Nucleus accumbens (tissue), 56 donors: ENCODE data around the gene KCTD2.
"Not testable (repeated sequence)": the region's sequence is repeated elsewhere in the genome, so short reads cannot be mapped to it uniquely, and the experiment has no call there.

Experiments
- DNase-seq, 56 donors: peaks; one replicate each; lab custom pipeline; 2025; lab: John Stamatoyannopoulos, UW

KCTD2 gene, protein sequence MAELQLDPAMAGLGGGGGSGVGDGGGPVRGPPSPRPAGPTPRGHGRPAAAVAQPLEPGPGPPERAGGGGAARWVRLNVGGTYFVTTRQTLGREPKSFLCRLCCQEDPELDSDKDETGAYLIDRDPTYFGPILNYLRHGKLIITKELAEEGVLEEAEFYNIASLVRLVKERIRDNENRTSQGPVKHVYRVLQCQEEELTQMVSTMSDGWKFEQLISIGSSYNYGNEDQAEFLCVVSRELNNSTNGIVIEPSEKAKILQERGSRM

DNA sequence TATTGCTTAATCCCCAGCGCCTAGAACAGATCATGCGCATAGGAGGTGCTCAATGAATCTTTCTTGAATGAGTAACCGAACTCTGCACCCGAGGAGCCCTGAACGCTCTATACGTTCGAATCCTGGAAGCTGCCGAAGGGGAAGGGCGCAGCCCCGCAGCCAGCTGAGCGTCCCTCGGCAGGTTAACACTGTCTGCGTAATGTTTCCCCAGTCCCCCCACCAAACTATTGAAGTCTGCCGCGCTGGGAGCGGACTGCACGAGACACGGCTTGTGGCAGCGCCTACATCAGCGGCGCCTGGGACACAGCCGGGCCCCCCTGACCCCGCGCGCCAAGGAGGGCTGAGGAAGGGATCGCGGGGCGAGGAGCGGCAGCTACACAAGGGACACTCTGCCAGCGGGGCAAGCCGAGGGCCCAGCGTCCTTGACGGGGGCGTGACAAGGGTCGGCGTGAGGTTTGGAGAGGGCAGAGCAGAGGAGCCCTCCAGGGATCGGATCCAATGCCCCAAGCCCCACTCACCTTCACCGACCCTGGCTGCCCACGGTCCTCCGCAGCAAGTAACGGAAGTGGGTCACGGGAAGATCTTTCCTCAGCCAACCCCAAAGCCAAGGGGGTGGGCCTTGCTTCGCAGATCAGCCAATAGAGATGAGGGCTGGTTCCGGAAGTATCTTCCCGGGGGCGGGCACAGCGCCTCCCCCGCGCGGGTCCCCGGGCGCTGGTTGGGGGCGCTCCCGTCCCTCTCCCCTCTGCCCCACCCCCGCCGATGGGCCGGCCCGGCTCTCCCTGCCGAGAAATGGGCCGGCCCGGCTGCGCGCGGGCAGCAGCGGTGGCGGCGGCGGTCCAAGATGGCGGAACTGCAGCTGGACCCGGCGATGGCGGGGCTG lies at the start of gene KCTD2, which contains the start of gene ATP5PD:
Gene KCTD2, plus strand, starts transcription at position 819 of the 883 bp plus-strand sequence. Its CDS starts 26 bp downstream, at position 845.
Gene ATP5PD, minus strand, starts transcription at position 563 of the 883 bp plus-strand sequence. CDS start 4,319 bp downstream, outside the sequence.
- peak; percentile 75 to 98 (median 94) for DNase-seq

DNA sequence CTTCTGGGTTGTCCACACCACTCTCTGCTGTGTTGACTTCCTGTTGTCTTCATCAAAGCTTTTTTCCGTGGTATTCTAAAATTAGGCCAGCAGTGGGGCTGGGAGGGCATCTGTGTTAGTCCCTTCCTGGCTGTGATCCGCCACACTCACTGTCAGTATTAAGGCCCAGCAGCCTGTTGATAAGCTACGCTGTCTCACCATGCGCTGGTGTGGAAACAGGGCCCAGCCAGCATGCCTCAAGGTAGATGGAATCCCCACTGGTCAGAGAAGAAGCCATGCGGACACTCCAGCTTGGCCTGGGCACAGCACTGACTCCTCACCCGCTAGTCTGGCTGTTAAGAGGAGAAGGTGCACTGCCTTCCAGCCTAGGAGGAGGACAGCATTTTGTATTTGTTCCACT lies 48.2 kb upstream of the KCTD2 start:
- DNase-seq, result no peak

DNA sequence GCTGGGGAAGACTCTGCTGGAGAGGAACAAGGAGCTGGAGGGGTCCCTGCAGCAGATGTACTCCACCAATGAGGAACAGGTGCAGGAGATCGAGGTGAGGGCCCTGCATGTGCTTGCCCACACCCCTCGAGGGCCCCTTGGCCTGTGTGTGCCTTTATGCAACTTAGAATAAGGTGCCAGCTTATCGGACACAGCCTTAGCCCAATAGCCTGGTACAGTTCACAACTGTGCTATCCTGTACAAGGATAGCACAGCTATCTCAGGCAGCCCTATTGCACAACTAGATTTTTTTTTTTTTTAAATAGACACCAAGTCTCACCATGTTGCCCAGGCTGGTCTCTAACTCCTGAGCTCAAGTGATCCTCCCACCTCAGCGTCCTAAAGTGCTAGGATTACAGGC lies 47.5 kb upstream of the KCTD2 start:
- DNase-seq, result no peak

DNA sequence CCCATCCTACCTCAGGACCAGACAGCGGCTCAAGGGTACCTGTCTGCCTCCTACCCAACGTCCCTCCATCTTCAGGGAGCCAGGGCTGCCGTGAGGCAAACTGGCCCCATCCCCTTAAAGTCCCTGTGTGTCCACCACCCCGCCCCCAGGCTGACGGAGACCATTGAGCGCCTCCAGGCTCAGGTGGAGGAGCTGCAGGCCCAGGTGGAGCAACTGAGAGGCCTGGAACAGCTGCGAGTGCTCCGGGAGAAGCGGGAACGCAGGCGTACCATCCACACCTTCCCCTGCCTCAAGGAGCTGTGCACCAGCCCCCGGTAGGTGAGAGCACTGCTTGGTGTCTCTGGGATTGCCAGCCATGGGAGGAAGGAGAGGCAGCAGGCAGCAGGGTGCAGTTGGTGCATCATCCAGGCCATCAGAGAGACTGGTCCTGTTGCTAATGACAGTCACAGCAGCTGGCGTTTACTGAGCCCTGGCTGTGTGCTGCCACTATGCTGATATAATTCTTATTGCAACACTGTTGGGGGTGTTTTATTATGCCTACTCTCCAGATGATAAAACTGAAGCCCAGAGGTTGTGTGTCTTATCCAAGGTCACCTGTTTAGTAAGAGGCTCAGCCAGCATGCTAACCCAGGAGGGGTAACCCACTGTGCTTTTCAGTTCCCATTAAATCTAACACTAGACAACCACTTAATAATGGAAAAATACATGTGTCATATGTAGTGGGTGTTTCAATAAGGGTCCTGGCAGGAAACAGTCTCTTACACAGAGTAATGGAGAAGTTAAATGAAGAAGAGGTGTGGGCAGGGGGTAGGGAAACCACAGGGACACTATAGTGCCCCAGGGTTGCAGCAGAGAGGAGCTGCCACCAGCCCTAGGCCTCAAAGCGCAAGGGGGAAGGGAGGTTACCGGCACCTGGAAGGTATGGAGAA lies 44.8 kb upstream of the KCTD2 start:
- DNase-seq, result no peak

DNA sequence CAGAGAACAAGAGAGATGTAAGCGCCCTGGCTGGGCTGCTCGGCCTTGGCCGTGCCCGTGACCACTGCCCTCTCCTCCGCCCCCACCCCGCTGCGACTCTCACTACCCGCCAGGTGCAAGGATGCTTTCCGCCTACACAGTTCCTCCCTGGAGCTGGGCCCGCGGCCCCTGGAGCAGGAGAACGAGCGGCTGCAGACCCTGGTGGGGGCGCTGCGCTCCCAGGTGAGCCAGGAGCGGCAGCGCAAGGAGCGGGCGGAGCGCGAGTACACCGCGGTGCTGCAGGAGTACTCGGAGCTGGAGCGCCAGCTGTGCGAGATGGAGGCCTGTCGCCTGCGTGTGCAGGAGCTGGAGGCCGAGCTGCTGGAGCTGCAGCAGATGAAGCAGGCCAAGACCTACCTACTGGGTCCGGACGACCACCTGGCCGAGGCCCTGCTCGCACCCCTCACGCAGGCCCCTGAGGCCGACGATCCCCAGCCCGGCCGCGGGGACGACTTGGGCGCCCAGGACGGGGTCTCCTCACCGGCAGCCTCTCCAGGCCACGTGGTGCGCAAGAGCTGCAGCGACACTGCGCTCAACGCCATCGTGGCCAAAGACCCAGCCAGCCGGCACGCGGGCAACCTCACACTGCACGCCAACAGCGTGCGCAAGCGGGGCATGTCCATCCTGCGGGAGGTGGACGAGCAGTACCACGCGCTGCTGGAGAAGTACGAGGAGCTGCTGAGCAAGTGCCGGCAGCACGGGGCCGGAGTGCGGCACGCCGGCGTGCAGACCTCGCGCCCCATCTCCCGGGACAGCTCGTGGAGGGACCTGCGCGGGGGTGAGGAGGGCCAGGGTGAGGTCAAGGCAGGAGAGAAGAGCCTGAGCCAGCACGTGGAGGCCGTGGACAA lies 43.7 kb upstream of the KCTD2 start:
- no peak for DNase-seq

DNA sequence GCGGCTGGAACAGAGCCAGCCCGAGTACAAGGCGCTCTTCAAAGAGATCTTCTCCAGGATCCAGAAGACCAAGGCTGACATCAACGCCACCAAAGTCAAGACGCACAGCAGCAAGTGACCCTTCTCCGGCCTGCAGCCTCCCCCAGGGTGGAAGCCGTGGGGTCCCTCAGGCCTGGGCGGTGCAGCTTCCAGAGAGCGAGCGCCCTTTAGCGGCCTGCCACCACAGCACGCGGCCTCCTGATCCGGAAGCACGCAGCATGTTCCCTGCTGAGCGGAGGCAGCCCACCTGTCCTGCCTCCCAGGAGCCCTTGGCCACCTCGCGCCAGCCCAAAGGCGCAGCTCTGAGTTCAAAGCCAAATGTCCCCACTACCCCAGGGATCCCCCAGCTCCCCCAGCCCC lies 43.1 kb upstream of the KCTD2 start:
- DNase-seq, result no peak

DNA sequence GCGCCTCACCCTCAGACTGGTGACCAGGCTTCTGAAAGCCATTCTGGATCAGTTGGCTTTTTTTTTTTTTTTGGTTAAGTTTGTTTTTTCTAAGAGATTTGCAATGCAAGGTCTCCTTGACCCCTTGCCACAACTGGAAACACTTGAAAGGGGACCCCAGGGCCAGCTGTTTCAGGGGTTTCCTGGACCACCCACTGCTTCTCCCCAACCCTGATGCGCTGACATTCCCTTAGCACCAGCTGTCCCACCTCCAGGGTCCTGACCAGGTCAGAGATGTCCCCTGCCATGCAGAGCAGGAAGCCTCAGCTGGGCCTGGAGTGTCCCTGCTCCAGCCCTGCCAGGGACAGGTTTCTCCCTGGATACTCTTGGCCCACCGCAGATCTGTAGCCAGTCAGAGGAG lies 42.7 kb upstream of the KCTD2 start:
- DNase-seq, result no peak

DNA sequence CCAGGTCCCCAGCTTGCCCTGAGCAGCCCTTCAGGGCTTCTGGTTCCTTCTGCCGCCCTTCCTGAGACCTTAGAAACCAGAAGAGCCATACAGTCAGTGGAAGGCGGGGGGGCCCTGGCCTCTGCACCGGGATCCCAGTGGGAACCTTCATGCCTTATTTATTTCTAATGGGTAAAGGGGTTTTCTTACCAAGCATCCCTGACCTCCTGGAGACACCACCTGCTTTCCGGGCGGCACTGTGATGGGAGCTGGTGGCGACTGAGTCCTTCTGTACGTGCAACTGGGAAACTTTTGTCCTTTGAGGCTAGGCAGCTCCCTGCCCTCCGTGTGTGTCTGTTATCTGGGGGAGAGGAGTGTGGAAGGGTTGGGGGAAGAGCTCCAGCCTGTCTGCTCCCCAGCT lies 41.7 kb upstream of the KCTD2 start:
- no peak for DNase-seq

DNA sequence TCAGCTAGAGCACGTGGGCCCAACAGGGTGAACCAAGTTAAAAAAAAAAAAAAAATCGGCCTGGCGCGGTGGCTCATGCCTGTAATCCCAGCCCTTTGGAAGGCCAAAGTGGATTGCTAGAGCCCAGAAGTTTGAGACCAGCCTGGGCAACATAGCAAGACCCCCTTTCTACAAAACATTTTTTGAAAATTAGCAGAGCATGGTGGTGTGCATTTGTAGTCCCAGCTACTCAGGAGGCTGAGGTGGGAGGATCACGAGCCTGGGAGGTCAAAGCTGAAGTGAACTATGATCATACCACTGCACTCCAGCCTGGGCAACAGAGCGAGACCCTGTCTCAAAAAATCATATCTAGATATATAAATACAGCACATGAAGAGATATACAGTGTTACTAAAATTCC lies 40.9 kb upstream of the KCTD2 start:
- not testable (repeated sequence) for DNase-seq

DNA sequence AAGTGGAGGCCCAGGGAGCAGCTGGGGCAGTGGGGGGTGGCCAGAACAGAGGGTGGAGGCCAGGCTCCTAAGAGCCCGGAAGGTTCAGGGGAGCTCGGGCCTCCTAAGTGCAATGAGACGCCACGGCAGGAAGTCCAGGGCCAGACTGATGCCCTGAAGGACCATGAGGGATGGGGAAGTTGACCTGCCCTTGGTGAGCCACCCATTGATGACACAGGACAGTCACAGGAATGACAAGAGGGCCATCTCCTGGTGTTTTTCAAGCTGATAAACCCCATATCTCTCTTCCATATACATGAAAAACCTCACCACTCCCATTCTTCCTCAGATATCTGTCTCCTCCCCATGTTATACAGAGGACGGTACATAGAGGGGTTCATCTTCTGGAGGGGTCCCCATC lies 40.4 kb upstream of the KCTD2 start:
- DNase-seq, result no peak

DNA sequence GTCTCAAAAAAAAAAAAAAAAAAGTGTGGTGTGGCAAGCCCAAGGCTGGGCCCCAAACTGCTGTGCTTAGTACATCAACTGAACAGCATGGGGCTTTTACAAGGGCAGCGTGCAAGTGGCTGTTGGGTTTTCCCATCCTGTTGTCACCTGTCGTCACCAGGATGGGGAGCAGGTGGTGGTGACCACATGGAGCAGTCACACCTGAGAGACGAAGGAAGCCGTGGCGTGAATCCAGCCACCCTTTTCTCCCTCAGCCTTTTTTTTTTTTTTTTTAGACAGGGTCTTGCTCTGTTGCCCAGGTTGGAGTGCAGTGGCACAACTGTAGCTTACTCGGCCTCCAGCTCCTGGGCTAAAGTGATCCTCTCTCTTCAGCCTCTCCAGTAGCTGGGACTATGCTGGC lies 38.7 kb upstream of the KCTD2 start:
- no peak for DNase-seq

DNA sequence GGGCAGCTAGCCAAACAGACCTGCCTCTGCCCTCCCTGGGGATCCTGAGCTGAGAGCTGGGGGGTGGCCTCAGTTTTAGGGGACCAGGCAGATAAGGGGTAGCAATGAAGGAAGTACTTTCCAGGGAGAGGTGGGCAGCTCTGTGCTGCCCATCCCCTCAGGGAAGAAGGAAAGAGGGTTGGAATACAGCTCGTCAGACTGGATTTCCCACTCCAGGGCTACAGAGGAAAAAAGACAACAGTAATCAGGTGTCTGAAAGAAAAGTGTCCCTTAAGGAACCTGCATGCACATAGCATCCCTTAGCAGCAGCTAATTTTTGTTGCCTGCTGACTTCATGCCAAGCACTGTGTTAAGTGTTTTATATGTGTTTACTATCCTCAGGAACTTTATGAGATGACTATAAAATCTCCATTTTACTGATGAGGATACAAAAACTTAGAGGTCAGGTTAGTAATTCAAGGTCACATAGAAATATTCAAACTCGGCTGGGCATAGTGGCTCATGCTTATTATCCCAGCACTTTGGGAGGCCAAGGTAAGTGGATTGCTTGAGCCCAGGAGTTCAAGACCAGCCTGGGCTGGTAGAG lies 37.8 kb upstream of the KCTD2 start:
- no peak for DNase-seq

DNA sequence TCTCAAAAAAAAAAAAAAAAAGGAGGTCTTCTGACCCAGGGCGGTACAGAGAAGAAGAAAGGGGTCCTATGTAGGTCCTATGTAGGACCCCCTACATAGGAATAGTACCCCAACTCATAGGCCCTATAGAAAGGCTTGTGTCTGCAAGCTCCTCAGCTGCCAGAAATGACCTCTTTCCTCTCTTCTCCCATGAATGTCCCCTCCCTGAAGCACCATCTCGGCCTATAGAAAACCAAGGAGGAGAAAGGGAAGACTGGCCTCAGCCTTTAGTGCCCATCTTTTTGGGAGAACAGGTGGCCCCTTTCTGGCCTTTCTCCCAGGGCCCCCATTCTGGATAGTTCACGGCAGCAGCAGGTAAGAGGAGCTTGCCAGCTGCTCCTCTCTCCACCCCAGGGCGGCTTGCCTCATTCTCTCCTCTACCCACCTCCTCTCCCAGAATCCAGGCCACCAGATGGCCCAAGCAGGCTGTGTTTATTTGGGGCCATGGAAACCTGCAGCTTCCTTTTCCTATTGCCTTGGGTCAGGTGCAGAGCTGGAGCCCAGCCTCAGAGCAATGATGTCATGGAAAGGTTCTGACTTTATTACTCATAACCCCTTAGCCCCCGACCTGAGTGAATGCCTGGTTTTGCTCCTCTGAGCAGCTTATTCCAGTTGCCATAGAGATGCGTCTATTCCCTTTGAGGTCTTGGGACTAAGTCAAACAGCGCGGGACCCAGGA lies 36.2 kb upstream of the KCTD2 start:
- no peak for DNase-seq

DNA sequence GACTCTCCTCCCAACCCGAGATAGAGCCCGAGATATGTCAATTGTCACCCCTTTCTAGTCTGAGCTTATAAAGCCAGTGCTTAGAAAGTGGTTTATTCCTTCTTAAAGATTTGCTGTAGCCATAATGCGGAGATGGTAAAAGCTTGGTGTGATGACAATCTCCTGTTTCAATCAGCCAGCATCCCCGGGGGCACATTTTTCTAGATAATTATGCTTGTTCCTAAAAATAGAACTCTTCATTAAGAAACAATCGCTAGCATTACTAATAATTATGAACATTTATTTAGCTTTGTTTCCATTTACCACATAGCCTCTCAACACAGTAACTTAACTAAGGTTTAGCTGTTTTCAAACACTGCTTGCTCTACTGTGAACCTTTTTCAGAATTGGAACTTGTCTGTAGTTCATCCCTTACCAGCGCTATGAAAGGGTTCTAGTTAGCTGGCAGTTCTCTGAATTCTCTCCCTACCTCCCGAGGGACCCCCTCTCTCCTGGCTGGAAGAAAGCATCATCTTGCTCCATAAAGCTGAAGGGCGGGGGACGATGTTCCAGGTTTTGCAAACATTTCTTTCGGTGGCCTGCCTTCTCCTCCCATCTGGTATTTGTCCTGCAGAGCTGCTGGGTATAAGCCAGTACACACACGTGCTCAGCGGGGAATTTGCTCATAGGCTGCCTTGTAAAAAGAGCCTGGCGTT lies 35.5 kb upstream of the KCTD2 start:
- DNase-seq, result peak in 43 of 56 donors; percentile 18 to 73 (median 41)

DNA sequence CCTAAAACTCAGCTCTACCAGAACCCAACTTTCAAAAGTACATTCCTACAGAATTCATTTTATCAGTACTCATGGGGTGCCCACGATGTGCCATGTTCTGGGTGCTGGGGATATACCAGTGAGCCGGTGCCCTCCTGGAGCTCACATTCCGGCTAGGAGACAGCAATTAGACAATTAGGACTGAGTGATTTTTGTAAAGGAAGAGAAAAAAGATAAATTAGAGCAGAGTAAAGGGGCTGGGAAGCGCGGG lies 35.0 kb upstream of the KCTD2 start:
- DNase-seq, result peak in 2 of 56 donors; percentile 48 to 61

DNA sequence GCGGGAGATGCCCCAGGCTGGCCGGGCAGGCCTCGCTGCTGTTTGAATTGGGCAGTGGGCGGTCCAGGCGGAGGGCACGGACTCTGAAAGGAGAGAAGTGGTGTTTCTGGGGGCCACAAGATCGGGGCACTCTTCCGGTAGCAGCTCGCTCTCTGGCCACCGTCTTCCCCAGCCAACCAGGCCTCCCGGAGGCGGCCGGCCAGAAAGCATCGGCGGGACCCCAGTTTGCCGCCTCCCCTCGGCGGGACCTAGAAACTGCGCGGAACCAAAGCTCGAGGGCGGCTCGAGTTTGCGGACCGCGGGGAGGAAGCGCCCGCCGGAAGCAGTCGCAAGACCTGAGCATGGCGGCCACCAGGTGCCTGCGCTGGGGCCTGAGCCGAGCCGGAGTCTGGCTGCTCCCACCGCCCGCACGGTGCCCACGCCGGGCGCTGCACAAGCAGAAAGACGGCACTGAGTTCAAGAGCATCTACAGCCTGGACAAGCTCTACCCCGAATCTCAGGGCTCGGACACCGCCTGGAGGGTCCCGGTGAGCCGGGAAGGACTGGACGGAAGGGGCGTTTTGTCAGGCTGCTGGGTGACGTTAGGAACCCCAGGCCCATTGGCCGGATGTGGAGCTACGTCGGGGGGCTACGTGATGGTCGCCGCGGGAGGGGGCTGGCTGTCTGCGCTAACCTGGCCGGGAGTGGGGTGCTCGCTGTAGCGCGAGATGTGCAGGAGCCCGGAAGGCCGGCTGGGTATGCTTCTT lies 34.5 kb upstream of the KCTD2 start, which contains the start of gene MRPL58:
Gene MRPL58, plus strand, starts transcription at position 325 of the 746 bp plus-strand sequence. Its CDS starts 17 bp downstream, at position 342.
- DNase-seq, result peak in 55 of 56 donors; percentile 42 to 90 (median 79)

DNA sequence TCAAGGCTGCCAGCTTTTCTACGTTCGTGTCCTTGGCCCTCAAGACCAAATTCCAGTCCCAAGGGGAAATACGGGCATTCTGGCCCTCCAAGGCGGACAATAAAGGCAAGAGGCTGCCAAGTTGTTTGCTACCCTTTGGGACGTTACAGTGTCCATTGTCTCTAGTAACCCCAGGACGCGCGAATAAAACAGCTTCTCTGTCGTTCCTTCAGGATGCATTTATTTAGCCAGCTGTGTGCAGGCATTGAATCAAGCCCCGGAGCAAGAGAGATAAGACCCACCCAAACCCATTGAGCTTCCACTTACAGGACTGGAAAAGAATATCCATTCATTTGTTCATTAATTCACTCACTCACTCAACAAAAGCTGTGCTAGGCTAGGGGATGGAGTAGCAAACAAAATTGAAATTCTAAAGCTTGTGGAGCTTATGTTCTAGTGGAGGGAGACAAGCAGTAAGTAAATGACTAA lies 33.9 kb upstream of the KCTD2 start:
- no peak for DNase-seq
